Panc1 (cell line): ENCODE results near the gene PPARGC1A.

Source experiments
- CTCF ChIP-seq: fragments of 450-650 bp; IDR thresholded peaks from 2 replicates; pipeline ENCODE4 v1.5.1; 2017; ENCODE audit warnings: mild to moderate bottlenecking
- POLR2AphosphoS5 ChIP-seq: IDR thresholded peaks from 2 replicates; pipeline ENCODE4 v1.6.1; 2012; ENCODE audit warnings: mild to moderate bottlenecking, low read depth, low read length, moderate library complexity
- REST ChIP-seq, 2 experiments: IDR thresholded peaks; 2 replicates each; pipeline ENCODE4 v1.6.1; 2011 to 2012; ENCODE audit warnings: low read depth in 2 of 2, control low read depth in 1 of 2, low read length in 1 of 2, mild to moderate bottlenecking in 1 of 2, moderate library complexity in 1 of 2; ENCODE audit not compliant: insufficient read depth in 1 of 2
- SIN3A ChIP-seq: IDR thresholded peaks from 2 replicates; pipeline ENCODE4 v1.6.1; 2012; ENCODE audit warnings: low read depth, mild to moderate bottlenecking, low read length, moderate library complexity, borderline replicate concordance; ENCODE audit not compliant: insufficient read depth
- TCF7L2 ChIP-seq: IDR thresholded peaks from 2 replicates; pipeline ENCODE4 v1.6.1; 2011; ENCODE audit warnings: mild to moderate bottlenecking, low read depth, low read length, inconsistent platforms

- TF ChIP-seq REST (IDR thresholded peaks at IDR 0.05; ENCODE audit: insufficient read depth in 1 of 2, low read depth in 2 of 2, low read length in 1 of 2) (no peak), CTCF (no peak), TCF7L2 (no peak), POLR2AphosphoS5 (no peak), SIN3A (no peak)
Measured at GRCh38 chr4:23874536-23874901, 15.3 kb downstream of the PPARGC1A start.
